ENCODE results near the gene FRMPD4.

DNA sequence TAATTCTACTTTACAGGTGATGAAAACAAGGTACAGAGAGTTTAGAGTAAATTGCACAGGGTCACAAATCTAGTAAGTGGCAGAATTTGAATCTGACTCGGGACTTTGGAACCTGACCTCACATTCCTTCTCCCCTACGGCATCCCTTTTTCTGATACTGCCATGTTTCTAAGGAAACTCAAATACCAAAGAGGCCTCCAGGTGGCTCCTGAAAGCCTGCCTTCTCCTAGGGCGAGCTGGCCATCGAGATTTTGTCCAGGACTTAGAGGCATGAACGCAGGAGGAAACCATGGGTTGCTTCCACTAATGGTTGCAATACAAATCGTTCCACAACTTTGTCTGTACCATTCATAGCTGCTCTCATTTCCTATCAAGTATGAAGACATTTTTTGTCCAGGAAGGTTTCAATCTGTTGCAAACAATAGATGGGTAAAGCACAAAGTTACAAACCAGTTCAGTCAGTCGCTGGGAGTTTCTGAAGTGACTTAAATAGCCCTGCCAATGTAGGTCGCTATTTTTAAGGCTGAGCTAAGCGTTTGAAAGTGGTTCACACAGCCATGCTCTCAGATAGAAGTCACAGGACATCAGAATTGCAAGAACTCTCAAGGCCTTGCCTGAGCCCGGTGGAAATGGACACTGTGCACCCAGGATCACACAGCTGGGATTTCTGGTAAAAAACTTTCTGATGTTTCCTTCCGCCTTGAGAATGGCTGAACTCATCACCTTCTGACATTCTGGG lies 356.3 kb downstream of the FRMPD4 start:
- TF ChIP-seq GATA2 (IDR thresholded peaks at IDR 0.05; ENCODE audit: low read depth, low read length) (no peak), GATA3 (IDR thresholded peaks at IDR 0.05; ENCODE audit: low read depth, low read length) (no peak)

Measured in SH-SY5Y (cell line).